GM23338 (cell line): ENCODE measurements around the gene DCTPP1. TPM values are rescaled to one million over a fixed set of nuclear protein-coding genes. Genes with fewer than 3 reads are reported as not detected.
A peak's percentile ranks its signal among the peaks of the same experiment; 100 is the strongest.

Source experiments
- ATAC-seq: fragments of 200-7000 bp; cut with Tn5 transposase; 3 replicates; pipeline ENCODE4 v1.9.1; 2020
- DNase-seq: peaks from one replicate; pipeline ENCODE4 v3.0.0-alpha.2; 2015; ENCODE audit warnings: low spot score
- H2AFZ ChIP-seq: fragments of 200-600 bp; sonication (generic); 2 replicates; pipeline ENCODE4 v1.8.0; 2016; ENCODE audit warnings: antibody characterized with exemption, mild to moderate bottlenecking, moderate library complexity
- H3F3A ChIP-seq: fragments of 200-600 bp; sonication (generic); replicated peaks from 2 replicates; pipeline ENCODE4 v1.8.0; 2017; ENCODE audit warnings: antibody characterized with exemption, mixed run types, low read depth
- H3K27ac ChIP-seq: fragments of 200-600 bp; sonication (generic); 2 replicates; pipeline ENCODE4 v1.6.1; 2016; ENCODE audit warnings: low read depth
- H3K27me3 ChIP-seq: fragments of 200-600 bp; sonication (generic); 2 replicates; pipeline ENCODE4 v1.8.0; 2016; ENCODE audit warnings: mild to moderate bottlenecking, mixed run types, moderate library complexity; ENCODE audit not compliant: insufficient read depth
- H3K36me3 ChIP-seq: fragments of 200-600 bp; sonication (generic); 2 replicates; pipeline ENCODE4 v1.8.0; 2016; ENCODE audit warnings: mild to moderate bottlenecking; ENCODE audit not compliant: insufficient read depth
- H3K4me1 ChIP-seq: fragments of 200-600 bp; sonication (generic); 2 replicates; pipeline ENCODE4 v1.8.0; 2016; ENCODE audit warnings: mild to moderate bottlenecking, moderate library complexity; ENCODE audit not compliant: insufficient read depth
- H3K4me2 ChIP-seq: fragments of 200-600 bp; sonication (generic); 2 replicates; pipeline ENCODE4 v1.7.1; 2017; ENCODE audit warnings: mixed run types
- H3K4me3 ChIP-seq: fragments of 200-600 bp; sonication (generic); 2 replicates; pipeline ENCODE4 v1.6.1; 2016; ENCODE audit warnings: mixed run types
- H3K79me2 ChIP-seq: fragments of 200-600 bp; sonication (generic); replicated peaks from 2 replicates; pipeline ENCODE4 v1.8.0; 2017; ENCODE audit warnings: mild to moderate bottlenecking; ENCODE audit not compliant: insufficient read depth
- H3K9me2 ChIP-seq: fragments of 200-600 bp; sonication (generic); 2 replicates; pipeline ENCODE4 v1.8.0; 2017; ENCODE audit not compliant: insufficient read depth
- H4K20me1 ChIP-seq: fragments of 200-600 bp; sonication (generic); replicated peaks from 2 replicates; pipeline ENCODE4 v1.8.0; 2017; ENCODE audit warnings: mild to moderate bottlenecking; ENCODE audit not compliant: insufficient read depth
- H3K27ac Mint-ChIP-seq: 2 replicates; pipeline ENCODE4 v1.8.0; 2020; ENCODE audit warnings: inconsistent platforms, mild to moderate bottlenecking, moderate library complexity, mixed read lengths
- H3K27me3 Mint-ChIP-seq: 3 replicates; pipeline ENCODE4 v1.8.0; 2022; ENCODE audit warnings: low read depth, mild to moderate bottlenecking, moderate library complexity, mixed read lengths, inconsistent platforms; ENCODE audit not compliant: insufficient read depth, poor library complexity
- H3K36me3 Mint-ChIP-seq: 3 replicates; pipeline ENCODE4 v1.8.0; 2021; ENCODE audit warnings: low read depth, mild to moderate bottlenecking, inconsistent platforms, moderate library complexity, mixed read lengths
- H3K4me1 Mint-ChIP-seq: 3 replicates; pipeline ENCODE4 v1.8.0; 2020; ENCODE audit warnings: mild to moderate bottlenecking, inconsistent platforms, mixed read lengths
- H3K4me3 Mint-ChIP-seq: 3 replicates; pipeline ENCODE4 v1.8.0; 2021; ENCODE audit warnings: moderate library complexity, mild to moderate bottlenecking, inconsistent platforms, mixed read lengths
- H3K9me3 Mint-ChIP-seq: 3 replicates; pipeline ENCODE4 v1.8.0; 2020; ENCODE audit warnings: moderate library complexity, mild to moderate bottlenecking, inconsistent platforms, mixed read lengths
- CREB1 ChIP-seq: fragments of 250-450 bp; sonication (Bioruptor Pico); IDR thresholded peaks from 2 replicates; pipeline ENCODE4 v1.5.0; 2020; ENCODE audit warnings: low read depth, mild to moderate bottlenecking, moderate library complexity
- CTCF ChIP-seq, 2 experiments: fragments of 200-600 bp in 1 of 2; sonication (generic) in 1 of 2; conservative IDR thresholded peaks; 2 replicates each; pipeline versions ENCODE4 v1.5.1 to v1.6.1; 2016 to 2017; ENCODE audit warnings: antibody characterized with exemption in 2 of 2, low read depth in 2 of 2, mild to moderate bottlenecking in 2 of 2, moderate library complexity in 1 of 2
- ETS1 ChIP-seq: IDR thresholded peaks from 2 replicates; pipeline ENCODE4 v1.6.1; 2016; ENCODE audit warnings: antibody characterized with exemption
- EZH2 ChIP-seq: fragments of 200-600 bp; sonication (generic); IDR thresholded peaks from one replicate; pipeline ENCODE4 v1.8.0; 2017; ENCODE audit warnings: antibody characterized with exemption, mild to moderate bottlenecking, low read depth; ENCODE audit not compliant: unreplicated experiment
- JUNB ChIP-seq: IDR thresholded peaks from one replicate; pipeline ENCODE4 v1.6.1; 2016; ENCODE audit warnings: antibody characterized with exemption; ENCODE audit not compliant: unreplicated experiment
- STAT1 ChIP-seq: IDR thresholded peaks from one replicate; pipeline ENCODE4 v1.6.1; 2016; ENCODE audit warnings: antibody characterized with exemption; ENCODE audit not compliant: unreplicated experiment
- ZNF114 ChIP-seq: fragments of 250-450 bp; sonication (Bioruptor Pico); IDR thresholded peaks from 2 replicates; pipeline ENCODE4 v1.5.0; 2020; ENCODE audit warnings: mild to moderate bottlenecking, moderate library complexity
- polyA plus RNA-seq: library from polyadenylated mRNA; unstranded; fragments of >200 nt; fragmentation: Nextera tagmentation; extraction: Ambion mirVana; gene quantifications from 2 replicates; pipeline ENCODE4 v1.2.1, GENCODE V29; 2016
- total RNA-seq: library from RNA; depleted of rRNA; stranded (reverse); fragments of >200 nt; shearing (Covaris generic); gene quantifications from 2 replicates; pipeline ENCODE4 v1.2.3, GENCODE V29; 2014

DCTPP1 gene
- total and polyA plus RNA-seq, 2 experiments from 2014 or later = 54.1 to 58.3 TPM

GRCh38 chr16:30421010-30421409 lies 8.8 kb downstream of the DCTPP1 start:
- H3K79me2 ChIP-seq = no peaks in the 10 kb centered on the region
- H3K27me3 ChIP-seq = no peaks in the 10 kb centered on the region
- Mint-ChIP-seq H3K36me3 (peaks cover 56% of the 10 kb centered on the region), H3K9me3 (no peaks in the 10 kb centered on the region), H3K4me3 (no peak overlapping the region), H3K27me3 (peaks cover 12% of the 10 kb centered on the region), H3K27ac (no peak overlapping the region), H3K4me1 (peaks cover 14% of the 10 kb centered on the region)
- no peaks in the 10 kb centered on the region for H3K9me2 ChIP-seq
- H3K27ac ChIP-seq = no peak overlapping the region
- ATAC-seq (no peak), DNase-seq (no peak)
- peaks cover 26% of the 10 kb centered on the region for H4K20me1 ChIP-seq
- H3K4me3 ChIP-seq = no peak overlapping the region
- no peak for TF ChIP-seq ETS1
- no peak for TF ChIP-seq STAT1
- no peak for TF ChIP-seq CREB1
- TF ChIP-seq JUNB = no peak
- TF ChIP-seq ZNF114 (CRISPR knock-in tag) = no peak
- TF ChIP-seq EZH2 = no peak
- H3F3A ChIP-seq = peaks cover 30% of the 10 kb centered on the region
- H3K36me3 ChIP-seq = peaks cover 15% of the 10 kb centered on the region
- H2AFZ ChIP-seq = no peak overlapping the region
- H3K4me1 ChIP-seq = no peaks in the 10 kb centered on the region; the same call in 1 of the 2 replicates
- no peak overlapping the region for H3K4me2 ChIP-seq

- peak; percentile 30 for DNase-seq
- Histone ChIP-seq H3K27ac (peak overlapping the region; percentile 69; the same call in 1 of the 2 replicates), H3K9me2 (no peaks in the 10 kb centered on the region), H3K27me3 (no peaks in the 10 kb centered on the region), H3K79me2 (no peaks in the 10 kb centered on the region), H3K36me3 (peaks cover 11% of the 10 kb centered on the region), H3K4me3 (peak overlapping the region; percentile 62), H3K4me1 (no peaks in the 10 kb centered on the region), H4K20me1 (peaks cover 33% of the 10 kb centered on the region), H3K4me2 (peak overlapping the region; percentile 86), H2AFZ (peak overlapping the region; percentile 63; the same call in 1 of the 2 replicates), H3F3A (peaks cover 34% of the 10 kb centered on the region)
- Mint-ChIP-seq H3K36me3 (peaks cover 49% of the 10 kb centered on the region), H3K4me1 (peaks cover 11% of the 10 kb centered on the region), H3K27ac (0 out of 2 replicates have a peak overlapping the region, but pooled peaks have one; percentile 62), H3K9me3 (no peaks in the 10 kb centered on the region), H3K27me3 (peaks cover 12% of the 10 kb centered on the region), H3K4me3 (peak overlapping the region; percentile 66)
- TF ChIP-seq CTCF (conservative IDR thresholded peaks at IDR 0.05; ENCODE audit: low read depth in 2 of 2) (peak in 1 of 2 experiments; percentile 15; a peak in 2 of 4 replicates), EZH2 (no peak)
- no peak; the same call in 2 of the 3 replicates for ATAC-seq
Measured at GRCh38 chr16:30418350-30419181, 11.3 kb downstream of the DCTPP1 start.
